NCI-H146 treated with DMSO at 0.1 percent for 48 hours (cell line): ENCODE results near the gene TMEM143.
"Not testable (repeated sequence)": the region's sequence is repeated elsewhere in the genome, so short reads cannot be mapped to it uniquely, and the experiment has no call there.

Source experiments
- DNase-seq: peaks from one replicate; lab custom pipeline; 2025; ENCODE audit not compliant: unreplicated experiment; lab: John Stamatoyannopoulos, UW

TMEM143 gene

DNA sequence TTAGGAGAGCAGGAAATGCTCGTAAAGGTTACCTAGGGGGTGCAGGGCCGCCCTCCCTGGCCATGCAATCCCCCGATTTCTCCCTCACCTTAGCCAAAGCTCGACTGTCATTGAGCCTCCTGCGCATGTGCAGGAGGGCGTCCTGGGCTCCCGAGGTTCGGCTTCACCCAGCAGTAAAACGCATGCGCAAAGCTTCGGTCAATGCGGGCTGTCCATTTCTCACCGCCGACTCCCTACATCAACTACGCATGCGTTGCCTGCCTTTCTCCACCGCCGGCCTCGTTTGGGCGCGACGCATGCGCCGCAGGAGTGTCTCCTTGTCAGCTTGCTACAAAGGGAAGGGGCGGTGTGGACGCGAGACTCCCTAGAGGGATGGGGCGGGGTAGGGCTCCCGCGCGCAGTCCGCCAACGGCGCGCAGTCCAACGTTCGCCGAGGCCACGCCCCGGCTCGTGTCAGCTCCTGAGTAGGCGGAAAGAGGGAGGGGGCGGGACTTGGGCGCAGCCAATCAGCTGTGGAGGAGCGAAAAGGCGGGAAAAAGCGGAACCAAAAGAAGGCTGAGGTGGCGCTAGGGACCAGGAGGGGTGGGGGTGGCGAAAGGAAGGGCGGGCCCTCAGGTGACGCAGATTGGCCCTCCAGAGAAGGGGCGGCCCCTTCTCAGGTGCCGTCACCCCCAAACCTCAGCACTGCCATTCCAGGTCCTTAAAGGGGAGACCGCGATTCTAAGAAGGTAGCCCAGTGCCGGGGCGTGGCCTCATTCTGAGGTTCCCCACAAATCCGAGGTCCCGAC lies at the start of gene TMEM143, which contains the start of gene SYNGR4:
Gene TMEM143, minus strand, starts transcription at position 131 of the 788 bp plus-strand sequence. Its CDS starts 20 bp downstream, at position 111.
Gene SYNGR4, plus strand, starts transcription at position 558 of the 788 bp plus-strand sequence. CDS start 1,476 bp downstream, outside the sequence.
- DNase-seq: peak; percentile 99

DNA sequence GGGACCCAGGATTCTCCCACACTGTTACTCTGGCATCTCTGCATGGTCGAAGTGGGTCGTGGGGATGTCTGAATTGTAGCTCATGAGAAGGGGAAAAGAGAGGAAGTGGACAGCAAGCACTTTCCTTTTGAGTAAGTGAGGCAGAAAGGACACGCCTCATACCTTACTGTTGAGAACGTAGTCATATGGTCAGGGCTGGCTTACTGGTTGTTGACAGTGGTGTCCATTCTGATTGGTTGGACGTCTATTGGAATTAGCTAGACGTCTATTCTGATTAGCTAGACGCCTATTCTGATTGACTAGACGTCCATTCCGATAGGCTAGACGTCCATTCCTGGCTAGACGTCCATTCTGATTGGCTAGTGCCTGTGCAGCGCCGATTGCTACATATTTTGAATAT lies 42.1 kb upstream of the TMEM143 start:
- no peak for DNase-seq

DNA sequence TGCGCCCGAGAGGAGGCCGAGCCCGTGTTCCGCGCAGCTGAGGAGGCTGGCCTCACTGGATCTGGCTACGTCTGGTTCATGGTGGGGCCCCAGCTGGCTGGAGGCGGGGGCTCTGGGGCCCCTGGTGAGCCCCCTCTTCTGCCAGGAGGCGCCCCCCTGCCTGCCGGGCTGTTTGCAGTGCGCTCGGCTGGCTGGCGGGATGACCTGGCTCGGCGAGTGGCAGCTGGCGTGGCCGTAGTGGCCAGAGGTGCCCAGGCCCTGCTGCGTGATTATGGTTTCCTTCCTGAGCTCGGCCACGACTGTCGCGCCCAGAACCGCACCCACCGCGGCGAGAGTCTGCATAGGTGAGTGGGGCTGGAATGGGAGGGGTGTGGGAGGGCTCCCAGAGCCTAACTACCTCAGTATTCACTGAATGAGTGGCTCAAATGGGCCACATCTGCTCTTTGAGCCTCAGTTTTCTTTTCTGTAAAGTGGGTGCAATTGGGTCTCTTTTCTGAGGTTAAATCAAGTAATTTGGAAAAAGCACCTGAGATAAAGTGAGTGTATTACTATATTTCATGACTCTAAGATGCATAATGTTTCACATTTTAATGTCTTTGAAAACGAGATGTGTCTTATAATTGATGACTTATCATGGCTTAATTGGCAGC lies 41.4 kb upstream of the TMEM143 start:
- DNase-seq: no peak

DNA sequence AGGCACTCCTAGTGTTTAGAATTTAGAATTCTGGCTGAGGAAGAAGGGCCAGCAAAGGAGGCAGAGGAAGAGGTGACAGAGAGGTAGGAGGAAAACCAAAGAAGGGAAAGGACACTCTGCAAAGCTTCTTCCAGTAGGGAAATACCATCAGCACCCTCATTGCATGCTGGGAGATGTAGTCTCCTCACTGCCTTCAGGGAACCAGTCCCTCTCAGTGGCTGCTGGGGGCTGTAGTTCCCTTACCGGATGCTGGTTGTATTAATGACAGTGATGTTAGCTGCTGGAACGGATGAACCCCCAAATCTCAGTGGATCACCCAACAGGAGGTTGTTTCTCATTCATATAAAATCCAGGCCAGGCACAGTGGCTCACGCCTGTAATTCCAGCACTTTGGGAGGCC lies 39.9 kb upstream of the TMEM143 start:
- no peak for DNase-seq

DNA sequence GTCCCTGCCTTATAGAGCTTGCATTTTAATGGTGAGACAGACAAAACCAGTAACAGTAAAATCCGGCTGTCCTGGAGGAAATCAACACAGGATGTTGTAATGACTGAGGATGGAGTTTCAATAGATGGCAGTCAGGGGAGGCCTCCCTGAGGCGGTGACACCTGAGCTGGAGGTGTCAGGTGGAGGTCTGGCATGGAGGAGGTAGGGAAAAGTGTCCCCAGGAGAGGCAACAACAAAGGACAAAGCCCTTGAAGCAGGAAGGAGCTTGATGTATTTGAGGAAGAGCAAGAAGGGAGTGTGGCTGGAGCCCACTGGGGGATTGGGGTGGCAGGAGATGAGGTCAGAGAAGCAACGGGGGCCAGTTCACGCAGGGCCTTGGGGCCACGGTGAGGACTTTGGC lies 37.5 kb upstream of the TMEM143 start:
- DNase-seq: peak; percentile 18

DNA sequence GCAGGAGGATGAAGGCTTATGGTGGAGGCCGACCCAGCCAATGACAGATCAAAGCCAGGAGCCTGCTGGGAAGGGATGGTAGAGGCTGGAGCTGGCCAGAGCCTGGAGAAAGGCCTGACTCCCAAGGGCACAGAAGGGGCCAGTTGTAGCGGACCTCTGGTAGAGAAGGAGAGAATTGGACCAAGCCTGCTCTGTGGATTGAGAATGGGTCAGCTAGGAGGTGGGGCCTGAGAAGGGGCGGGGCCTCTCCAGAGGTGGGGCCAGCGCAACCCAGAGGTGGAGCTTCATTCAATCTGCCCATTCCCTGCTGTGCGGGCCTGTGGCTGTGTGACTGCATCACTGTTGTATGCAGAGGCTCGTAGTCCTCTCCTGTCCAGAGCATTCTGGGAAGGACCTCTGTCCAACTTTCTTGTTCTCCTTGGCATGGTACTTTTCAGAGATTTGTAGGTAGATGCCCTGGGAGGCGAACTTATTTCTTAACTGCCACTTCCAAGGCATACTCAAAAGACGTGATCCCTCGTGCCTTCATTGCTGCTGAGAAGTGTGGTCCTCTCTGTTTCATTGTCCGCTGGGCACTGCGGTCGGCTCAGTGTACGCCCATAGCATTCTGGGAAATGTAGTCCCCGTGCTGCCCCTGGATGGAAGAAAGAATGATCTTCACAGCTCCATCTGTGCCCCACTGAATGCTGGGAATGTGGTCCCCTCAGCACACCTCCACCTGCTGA lies 36.4 kb upstream of the TMEM143 start:
- DNase-seq: peak; percentile 97

DNA sequence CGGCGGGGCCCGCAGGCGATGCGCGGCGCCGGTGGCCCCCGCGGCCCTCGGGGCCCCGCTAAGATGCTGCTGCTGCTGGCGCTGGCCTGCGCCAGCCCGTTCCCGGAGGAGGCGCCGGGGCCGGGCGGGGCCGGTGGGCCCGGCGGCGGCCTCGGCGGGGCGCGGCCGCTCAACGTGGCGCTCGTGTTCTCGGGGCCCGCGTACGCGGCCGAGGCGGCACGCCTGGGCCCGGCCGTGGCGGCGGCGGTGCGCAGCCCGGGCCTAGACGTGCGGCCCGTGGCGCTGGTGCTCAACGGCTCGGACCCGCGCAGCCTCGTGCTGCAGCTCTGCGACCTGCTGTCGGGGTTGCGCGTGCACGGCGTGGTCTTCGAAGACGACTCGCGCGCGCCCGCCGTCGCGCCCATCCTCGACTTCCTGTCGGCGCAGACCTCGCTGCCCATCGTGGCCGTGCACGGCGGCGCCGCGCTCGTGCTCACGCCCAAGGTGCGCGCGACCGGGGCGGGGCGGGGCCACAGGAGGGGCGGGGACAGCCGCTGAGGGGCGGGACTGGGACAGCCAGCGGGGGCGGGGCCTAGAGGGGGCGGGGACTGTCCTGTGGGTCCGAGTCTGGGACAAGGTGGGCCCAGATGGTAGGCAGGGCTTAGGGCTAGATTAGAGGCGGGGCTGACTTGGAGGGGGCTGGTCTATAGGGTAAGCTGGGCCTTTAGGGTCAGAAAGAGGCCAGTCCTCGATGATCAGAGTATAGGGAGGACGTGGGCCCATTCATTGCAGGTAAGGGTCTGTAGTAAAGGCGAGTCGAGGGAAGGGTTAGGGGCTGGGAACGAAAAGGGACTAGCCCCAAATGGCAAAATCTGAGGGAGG lies 34.9 kb upstream of the TMEM143 start:
- DNase-seq: peak; percentile 88

DNA sequence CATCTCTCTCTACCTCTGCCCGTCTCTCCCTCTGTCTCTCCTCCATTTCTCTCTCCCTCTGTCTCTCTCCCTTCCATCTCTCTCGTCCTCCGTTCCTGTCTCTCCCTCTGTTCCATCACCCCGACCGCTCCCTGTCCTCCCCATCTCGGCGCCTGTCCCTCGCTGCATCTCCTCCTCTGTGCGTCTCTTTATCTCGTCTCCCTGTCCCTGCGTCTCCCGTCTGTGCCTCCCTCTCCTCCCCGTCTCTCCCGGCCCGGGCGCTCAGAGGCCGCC lies 34.3 kb upstream of the TMEM143 start:
- DNase-seq: peak; percentile 26

DNA sequence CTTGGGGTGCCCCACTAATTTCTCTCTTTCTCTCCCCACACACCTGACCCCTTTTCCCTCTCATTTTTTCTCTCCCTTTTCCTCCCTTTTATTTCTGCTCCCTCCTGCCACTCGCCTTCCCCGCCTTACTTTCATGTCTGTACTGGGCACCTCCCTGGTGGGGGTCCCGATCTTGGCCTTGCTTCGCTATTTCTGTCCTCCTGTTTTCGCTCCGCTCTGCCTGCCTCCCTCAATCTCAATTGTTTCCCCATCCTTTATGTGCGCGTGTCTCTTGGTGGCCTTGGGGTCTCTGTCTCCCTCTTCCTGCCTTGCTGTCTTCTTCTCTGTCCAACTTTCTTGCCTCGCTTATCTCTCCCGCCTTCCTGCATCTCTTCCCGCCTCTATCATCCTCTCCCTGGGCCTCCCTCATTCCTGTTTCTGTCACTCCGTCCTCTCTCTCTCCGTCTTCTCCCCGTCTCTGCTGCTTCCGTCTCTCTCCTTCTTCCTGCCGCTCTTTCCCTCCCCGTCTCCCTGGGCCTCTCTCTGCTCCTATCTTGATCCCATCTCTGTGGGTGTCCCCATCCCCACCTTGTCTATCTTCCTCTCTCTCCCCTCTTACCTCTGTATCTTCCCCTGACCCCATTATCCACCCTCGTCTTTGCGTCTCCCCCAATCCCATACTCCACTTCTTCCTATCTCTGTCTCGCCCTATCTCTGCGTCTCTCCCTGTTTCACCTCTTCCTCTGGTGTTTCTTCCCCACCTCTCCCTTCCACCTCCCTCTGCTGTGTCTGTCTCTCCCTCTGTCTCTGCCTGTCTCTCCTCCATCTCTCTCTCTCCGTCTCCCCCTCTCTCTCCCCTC lies 33.7 kb upstream of the TMEM143 start:
- DNase-seq: peak; percentile 69

DNA sequence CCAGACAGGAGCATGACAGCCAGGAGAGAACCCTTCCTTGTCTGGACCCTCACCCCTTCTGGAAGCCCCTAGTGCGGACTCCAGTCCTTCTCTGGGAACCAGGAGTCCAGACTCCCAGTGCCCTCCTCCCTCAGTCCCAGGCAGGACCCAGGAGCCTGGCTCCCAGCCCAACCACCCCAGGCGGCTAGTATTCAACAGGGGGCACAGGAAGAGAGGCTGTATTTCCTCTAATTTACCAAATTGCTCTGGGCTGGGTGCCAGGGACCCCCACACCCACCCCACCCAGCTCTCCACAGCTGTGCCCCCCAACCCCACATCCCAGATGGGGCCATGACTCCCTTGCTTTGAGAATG lies 33.1 kb upstream of the TMEM143 start:
- DNase-seq: peak; percentile 25

DNA sequence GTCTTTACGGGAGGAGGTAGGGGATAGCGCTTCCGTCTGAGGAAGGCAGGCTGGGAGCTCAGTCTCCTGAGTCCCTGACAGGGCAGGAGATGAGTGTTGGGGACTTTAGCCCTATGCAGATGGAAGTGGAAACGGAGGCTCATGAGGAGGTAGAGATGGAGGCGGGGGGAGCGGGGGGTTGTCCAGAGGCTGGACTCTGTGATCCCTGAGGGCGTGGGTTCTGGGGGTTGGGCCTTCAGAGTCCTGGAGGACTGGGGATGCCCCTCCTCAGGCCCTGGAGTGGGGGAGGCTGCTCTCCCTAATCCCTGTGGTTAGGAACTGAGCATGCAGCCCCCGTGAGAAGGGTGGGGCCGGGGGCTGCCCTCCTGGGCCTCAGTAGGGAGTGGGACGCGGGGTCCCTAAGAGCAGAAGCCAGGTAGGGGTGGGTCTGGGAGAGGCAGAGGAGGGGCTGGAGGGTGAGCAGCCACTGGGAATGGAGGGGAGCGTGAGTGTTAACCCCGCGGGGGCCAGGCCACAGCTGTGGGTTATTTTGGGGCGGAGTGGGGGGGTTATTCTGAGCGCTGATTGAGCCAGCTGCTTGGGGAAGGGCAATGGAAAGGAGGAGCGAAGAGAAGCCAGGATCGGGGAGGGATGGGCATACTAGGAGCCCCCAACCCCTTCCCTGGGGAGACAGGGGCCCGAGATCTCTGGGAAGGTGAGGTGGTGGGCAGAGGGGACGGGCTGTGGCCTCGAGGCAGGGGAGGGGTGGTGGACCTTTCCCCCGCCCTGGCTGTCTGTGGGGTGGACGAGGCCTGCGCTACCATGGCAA lies 32.5 kb upstream of the TMEM143 start:
- DNase-seq: no peak

DNA sequence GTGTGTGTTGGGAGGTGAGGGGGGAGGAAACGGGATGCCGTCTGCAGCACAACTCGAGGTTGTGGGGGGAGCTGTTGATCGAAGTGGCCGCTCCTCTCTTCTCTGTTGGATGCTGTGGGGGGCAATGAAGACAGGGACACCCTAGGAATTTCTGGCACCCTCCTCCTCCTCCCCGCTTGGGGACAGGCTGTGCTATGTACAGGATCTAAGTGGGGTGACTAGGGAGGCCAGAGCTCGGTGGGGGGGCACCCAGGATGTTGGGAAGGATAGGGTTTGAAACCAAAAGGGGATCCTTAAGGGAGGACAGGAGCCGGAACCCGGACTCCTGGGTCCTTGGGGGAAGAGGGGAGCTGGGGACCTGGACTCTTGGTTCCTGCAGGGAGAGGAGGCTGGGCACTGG lies 31.8 kb upstream of the TMEM143 start:
- DNase-seq: no peak

DNA sequence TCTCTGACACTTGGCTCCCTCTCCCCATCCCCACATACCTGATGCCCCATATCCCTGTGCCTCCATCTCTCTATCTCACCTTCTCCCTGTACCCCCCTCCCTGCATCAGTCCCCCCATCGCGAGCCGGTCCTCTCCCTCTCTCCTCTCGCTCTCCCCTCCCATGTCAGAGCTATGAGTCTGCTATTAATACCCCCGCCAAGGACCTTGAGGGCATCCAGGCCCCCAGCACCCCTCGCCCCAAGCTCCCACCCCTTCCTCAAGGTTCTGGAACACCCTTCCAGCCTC lies 31.4 kb upstream of the TMEM143 start:
- DNase-seq: no peak

DNA sequence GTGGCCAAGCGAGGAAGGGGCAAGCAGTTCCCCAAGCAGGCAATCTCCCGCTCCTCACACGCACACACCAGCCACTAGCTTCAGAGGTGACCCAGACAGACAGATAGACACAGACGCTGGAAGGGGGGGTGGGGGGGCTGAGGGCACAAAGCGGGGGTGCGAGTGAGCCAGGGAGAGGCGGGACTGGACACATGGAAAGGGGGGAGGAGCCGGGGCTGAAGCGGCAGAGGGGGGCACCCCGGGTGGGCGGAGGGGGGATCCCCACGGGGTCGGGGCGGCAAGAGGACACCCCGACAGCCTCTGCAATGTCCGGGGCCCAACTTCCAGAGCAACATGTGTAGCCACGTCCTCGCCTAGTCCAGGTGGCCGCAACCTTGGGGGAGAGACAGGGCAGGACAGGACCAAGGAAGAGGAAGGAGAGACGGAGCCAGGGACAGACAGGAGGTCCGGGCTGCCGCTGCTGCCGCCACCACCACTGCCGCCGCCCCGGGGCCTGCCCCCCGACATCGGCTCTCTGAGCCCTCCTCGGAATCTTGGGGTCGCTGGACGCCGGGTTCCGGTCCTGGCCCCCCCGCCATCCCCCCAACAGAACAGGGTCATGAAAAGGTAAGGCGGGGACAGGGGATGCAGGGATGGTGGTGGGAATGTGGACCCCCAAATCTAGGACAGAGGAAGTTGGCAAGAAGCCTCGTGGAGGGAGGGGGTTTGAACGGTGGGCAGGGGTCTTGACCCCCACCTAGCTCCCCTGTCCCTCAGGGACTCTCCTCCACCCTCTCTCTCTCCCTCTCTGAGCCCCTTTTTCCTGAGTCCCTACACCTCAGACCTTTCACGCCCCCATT lies 30.8 kb upstream of the TMEM143 start:
- no peak for DNase-seq

DNA sequence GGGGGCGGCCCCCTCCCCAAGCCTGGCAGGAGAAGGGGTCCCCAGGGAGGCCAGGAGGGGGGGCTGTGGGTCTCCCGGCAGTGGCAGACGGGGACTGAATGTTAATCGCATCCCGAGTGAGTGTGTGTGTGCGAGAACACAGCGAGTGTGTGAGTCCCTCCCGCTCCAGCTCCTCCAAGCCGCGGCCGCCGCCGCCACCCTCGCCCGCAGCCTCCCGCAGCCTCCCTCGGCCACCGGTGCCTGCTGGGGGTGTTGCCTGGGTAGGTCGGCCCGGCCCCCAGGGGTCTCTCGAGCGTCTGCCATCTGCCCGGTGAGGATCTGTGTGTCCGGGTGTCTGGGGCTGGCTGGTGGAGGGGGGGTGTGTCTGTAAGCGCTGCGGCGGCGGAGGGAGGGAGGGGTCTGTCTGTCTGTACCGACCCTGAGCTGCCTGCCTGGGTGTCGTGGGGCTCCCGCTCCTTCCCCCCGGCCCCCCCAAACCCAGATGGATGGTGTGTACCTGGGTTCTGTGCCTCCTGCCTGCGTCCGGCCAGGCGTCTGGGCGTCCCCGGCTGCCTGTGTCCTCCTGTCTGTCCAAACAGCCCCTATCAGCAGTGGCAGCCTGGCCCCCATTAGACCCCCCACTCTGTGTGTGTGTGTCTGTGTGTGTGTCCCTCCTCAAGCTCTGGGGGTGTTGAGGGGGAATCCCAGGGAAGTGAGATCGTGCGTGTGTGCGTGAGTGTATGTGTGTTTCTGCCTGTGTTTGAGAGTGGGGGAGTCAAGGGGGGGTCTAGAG lies 30.0 kb upstream of the TMEM143 start, which contains the start of gene GRIN2D:
Gene GRIN2D, plus strand, starts transcription at position 110 of the 772 bp plus-strand sequence. CDS start 4,725 bp downstream, outside the sequence.
- DNase-seq: no peak

DNA sequence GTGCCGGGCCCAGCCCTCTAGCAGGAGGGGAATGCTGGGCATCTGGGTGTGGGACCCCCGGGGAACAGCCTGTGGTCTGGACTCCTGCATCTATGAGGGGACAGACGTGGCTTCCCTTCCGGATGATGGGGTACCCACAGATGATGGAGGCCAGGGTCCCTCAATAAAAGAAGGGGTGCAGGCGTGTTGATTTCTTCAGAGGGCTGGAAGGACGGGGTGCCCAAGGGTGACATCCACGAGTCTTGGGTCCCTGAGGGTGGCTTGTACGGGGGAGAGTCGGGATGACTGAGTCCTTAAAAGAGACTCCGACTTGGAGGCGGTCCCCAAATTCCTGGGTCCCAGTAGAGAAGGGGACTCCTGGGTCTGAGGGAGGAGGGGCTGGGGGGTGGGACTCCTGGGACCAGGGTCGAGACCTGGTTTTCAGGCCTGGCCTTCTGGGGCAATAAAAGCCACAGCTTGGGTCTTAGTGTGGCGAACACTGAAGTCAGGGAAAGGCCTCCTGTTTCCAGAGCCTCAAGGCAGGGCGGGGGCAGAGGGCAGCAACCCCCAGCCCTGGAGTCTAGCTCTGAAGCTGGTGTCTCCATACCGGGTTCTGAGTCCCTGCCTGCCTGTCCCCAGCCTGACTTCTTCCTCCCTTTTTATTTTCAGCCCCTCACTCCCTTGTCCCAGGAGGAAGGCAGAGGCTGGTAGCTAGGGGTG lies 29.3 kb upstream of the TMEM143 start:
- DNase-seq: no peak

DNA sequence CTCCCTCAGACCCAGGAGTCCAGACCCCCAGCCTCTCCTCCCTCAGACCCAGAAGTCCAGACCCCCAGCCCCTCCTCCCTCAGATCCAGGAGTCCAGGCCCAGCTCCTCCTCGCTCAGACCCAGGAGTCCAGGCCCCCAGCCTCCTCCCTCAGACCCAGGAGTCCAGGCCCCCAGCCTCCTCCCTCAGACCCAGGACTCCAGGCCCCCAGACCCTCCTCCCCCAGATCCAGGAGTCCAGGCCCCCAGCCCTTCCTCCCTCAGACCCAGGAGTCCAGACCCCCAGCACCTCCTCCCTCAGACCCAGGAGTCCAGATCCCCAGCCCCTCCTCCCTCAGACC lies 28.2 kb upstream of the TMEM143 start:
- not testable (repeated sequence) for DNase-seq
